AG09319 (cell line): ENCODE data around the gene GXYLT2.
"Not testable (repeated sequence)": the region's sequence is repeated elsewhere in the genome, so short reads cannot be mapped to it uniquely, and the experiment has no call there.

Source experiments
- DNase-seq: peaks from one replicate; pipeline ENCODE4 v3.0.0-alpha.2; 2010; ENCODE audit warnings: low read depth; ENCODE audit errors: extremely low read depth
- TF ChIP-seq, protein P1 (sequence below): IDR thresholded peaks from 2 replicates; pipeline ENCODE4 v1.5.1; 2011; ENCODE audit warnings: low read depth, mild to moderate bottlenecking, inconsistent platforms, low read length, moderate library complexity

The GXYLT2 gene

DNA sequence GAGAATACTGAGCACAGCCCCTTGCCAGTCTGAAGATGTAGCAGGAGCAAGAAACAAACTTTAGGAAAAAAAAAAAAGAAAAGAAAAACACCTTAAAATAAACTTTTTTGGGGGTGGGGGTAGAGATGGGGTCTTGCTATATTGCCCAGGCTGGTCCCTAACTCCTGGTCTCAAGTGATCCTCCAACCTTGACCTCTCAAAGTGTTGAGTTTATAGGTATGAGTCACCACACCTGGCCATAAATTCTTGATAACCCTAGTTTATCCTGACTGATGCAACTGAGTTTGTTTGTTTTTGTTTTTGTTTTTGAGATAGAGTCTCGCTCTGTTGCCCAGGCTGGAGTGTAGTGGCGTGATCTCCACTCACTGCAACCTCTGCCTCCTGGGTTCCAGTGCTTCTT is 28.4 kb downstream of the GXYLT2 start:
- TF ChIP-seq, protein P1, sequence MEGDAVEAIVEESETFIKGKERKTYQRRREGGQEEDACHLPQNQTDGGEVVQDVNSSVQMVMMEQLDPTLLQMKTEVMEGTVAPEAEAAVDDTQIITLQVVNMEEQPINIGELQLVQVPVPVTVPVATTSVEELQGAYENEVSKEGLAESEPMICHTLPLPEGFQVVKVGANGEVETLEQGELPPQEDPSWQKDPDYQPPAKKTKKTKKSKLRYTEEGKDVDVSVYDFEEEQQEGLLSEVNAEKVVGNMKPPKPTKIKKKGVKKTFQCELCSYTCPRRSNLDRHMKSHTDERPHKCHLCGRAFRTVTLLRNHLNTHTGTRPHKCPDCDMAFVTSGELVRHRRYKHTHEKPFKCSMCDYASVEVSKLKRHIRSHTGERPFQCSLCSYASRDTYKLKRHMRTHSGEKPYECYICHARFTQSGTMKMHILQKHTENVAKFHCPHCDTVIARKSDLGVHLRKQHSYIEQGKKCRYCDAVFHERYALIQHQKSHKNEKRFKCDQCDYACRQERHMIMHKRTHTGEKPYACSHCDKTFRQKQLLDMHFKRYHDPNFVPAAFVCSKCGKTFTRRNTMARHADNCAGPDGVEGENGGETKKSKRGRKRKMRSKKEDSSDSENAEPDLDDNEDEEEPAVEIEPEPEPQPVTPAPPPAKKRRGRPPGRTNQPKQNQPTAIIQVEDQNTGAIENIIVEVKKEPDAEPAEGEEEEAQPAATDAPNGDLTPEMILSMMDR: no peak
- DNase-seq: no peak

DNA sequence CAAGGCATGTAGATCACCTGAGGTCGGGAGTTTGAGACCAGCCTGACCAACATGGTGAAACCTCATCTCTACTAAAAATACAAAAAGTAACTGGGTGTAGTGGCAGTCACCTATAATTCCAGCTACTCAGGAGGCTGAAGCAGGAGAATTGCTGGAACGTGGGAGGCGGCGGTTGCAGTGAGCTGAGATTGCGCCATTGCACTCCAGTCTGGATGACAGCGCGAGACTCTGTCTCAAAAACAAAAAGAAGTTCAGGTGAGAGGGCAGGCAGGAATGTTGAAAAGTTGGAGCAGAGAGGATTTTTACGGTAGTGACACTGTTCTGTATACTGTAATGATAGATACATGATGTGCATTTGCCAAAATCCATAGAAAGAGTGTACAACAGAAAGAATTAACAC is 31.7 kb downstream of the GXYLT2 start:
- TF ChIP-seq, protein P1: no peak
- DNase-seq: no peak

DNA sequence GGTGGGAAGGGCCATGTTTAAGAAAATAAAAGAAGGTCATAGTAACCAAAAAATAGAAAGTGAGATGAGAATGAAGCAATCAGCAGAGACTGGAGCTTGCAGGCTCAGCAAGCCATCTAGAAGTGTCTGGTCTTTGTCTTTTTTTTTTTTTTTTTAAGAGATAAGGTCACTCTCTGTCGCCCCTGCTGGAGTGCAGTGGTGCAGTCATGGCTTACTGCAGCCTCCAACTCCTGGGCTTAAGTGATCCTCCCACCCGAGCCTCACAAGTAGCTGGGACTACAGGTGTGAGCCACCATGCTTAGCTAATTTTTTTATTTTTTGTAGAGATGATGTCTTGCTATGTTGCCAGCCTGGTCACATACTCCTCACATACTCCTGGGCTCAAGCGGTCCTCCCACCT is 36.2 kb downstream of the GXYLT2 start:
- TF ChIP-seq, protein P1: no peak
- no peak for DNase-seq

DNA sequence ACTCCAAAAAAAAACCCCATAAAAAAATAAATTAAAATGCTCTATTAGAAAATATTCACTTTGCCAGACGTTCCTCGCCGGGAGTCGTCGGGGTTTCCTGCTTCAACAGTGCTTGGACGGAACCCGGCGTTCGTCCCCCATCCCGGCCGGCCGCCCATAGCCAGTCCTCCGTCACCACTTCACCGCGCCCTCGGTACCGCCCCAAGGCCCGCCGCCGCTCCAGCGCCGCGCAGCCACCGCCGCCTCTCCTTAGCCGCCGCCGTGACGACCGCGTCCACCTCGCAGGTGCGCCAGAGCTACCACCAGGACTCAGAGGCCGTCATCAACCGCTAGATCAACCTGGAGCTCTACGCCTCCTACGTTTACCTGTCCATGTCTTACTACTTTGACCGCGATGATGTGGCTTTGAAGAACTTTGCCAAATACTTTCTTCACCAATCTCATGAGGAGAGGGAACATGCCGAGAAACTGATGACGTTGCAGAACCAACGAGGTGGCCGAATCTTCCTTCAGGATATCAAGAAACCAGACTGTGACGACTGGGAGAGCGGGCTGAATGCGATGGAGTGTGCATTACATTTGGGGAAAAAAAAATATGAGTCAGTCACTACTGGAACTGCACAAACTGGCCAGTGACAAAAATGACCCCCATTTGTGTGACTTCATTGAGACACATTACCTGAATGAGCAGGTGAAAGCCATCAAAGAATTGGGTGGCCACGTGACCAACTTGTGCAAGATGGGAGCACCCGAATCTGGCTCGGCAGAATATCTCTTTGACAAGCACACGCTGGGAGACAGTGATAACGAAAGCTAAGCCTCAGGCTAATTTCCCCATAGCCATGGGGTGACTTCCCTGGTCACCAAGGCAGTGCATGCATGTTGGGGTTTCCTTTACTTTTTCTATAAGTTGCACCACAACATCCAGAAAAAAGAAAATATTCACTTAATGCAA is 41.2 kb downstream of the GXYLT2 start:
- not testable (repeated sequence) for DNase-seq

DNA sequence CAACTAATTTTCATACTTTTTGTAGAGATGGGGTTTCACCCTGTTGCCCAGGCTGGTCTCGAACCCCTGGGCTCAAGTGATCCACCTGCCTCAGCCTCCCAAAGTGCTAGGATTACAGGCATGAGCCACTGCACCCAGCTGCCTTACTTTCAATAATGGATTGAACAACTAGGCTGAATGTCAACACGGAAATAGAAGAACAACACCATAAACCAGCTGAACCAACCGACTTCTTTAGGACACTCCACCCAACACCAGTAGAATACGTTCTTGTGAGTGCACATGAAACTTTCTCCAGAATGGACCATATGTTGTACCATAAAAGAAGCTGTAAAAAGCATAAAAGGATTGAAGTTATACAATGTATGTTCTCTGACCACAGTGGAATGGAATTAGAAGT is 42.9 kb downstream of the GXYLT2 start:
- TF ChIP-seq, protein P1: no peak
- DNase-seq: no peak

DNA sequence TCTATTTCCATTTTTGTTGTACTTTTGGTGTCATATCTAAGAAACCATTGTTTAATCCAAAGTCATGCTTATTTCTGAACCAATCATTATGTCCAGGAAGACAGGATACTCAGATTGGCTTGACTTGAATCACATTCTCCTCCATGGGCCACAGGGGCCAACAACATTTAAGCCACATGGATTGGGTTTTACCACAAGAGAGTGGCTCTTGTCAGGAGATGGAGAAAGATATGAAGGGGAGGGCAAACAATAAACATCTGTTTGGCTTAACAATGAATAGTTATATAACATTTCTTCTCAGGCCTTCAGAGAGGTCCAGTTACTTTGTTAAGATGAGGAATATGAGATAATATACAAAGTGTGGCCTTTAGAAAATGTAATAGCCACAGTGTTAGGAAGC is 44.6 kb downstream of the GXYLT2 start:
- TF ChIP-seq, protein P1: no peak
- no peak for DNase-seq

DNA sequence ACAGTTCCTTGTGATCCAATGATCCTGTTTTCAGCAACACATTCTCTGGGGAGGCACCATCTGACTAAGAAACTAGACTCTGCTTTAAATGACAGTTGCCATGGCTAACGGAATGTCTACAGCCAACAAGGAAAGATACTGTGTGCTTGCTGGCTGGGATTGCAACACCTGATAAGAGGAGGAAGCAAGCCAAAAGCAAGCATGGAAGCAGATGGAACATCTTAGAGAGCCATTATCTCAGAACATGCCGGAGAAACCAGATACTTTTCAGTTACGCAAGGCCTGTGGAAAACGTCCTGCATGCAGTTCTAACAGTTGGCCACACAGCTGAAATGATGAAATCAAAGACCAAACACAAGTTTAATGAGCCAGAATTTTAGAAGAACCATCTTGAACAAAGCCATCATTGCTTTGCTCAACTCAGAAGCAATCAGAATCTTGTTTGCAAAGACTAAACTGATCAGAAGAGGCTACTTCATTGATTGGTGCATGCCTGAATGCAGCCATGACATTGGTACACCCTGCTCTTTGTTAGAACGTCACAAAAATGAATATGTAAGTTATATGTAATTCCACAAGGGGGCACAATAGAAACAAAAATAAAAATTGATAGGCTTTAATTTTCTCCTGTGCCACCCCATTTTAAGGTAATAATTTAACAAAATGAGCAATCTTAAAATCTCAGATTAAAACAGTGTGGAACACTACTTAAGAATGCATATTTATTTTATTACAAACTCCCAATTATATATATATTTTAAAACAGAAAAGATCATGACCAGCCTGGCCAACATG is 50.8 kb downstream of the GXYLT2 start:
- TF ChIP-seq, protein P1: peak; percentile 26
- DNase-seq: peak; percentile 97
